Measurements from ENCODE around the gene SOS1. TPM values are rescaled to one million over a fixed set of nuclear protein-coding genes. Genes with fewer than 3 reads are reported as not detected.

The SOS1 gene
- total and polyA plus RNA-seq, 4 donors: 4.2 to 16.4 (median 7.2) TPM

GRCh38 chr2:39039072-39039471, 81.8 kb downstream of the SOS1 start (continued):
- TF ChIP-seq RAD21 (IDR thresholded peaks at IDR 0.05): no peak
- TF ChIP-seq HNF4G (IDR thresholded peaks at IDR 0.05): no peak
- TF ChIP-seq JUND (IDR thresholded peaks at IDR 0.05): no peak
- no peak for TF ChIP-seq FOXA2 (IDR thresholded peaks at IDR 0.05)

- Histone ChIP-seq H3K4me1 (ENCODE audit: control insufficient read depth in 4 of 4, insufficient read depth in 4 of 4, low read length in 3 of 4) (no peaks in the 10 kb centered on the region), H3K9me3 (ENCODE audit: control insufficient read depth in 4 of 4, low read length in 3 of 4) (no peaks in the 10 kb centered on the region), H3K27ac (ENCODE audit: low read depth in 1 of 2, low read length in 2 of 2) (no peak overlapping the region), H3K36me3 (ENCODE audit: control insufficient read depth in 4 of 4, insufficient read depth in 3 of 4, low read depth in 1 of 4, low read length in 3 of 4) (peaks cover 0 to 10% (median 7%) of the 10 kb centered on the region in 4 donors), H3K27me3 (ENCODE audit: control insufficient read depth in 4 of 4, insufficient read depth in 4 of 4, low read length in 3 of 4) (no peaks in the 10 kb centered on the region), H3K9ac (ENCODE audit: low read depth in 1 of 2, low read length in 2 of 2) (no peak overlapping the region), H3K4me3 (ENCODE audit: low read depth in 1 of 3, low read length in 3 of 3) (no peak overlapping the region)
- no peak for TF ChIP-seq ATF3 (IDR thresholded peaks at IDR 0.05)
- no peak for TF ChIP-seq FOXA2 (IDR thresholded peaks at IDR 0.05)
- TF ChIP-seq NR2F2 (IDR thresholded peaks at IDR 0.05): no peak
- TF ChIP-seq RAD21 (IDR thresholded peaks at IDR 0.05): no peak
- no peak for TF ChIP-seq TAF1 (conservative IDR thresholded peaks at IDR 0.05)
- TF ChIP-seq GABPA (IDR thresholded peaks at IDR 0.05 in 1 of 2, conservative IDR thresholded peaks at IDR 0.05 in 1 of 2): no peak
- no peak for TF ChIP-seq SP1 (IDR thresholded peaks at IDR 0.05)
- no peak for TF ChIP-seq HNF4G (IDR thresholded peaks at IDR 0.05)
- TF ChIP-seq ZBTB33 (IDR thresholded peaks at IDR 0.05): no peak
- no peak for TF ChIP-seq EGR1 (IDR thresholded peaks at IDR 0.05; ENCODE audit: low read depth in 2 of 2)
- no peak for TF ChIP-seq YY1 (IDR thresholded peaks at IDR 0.05)
- no peak for TF ChIP-seq JUND (IDR thresholded peaks at IDR 0.05)
- no peak for TF ChIP-seq HNF4A (conservative IDR thresholded peaks at IDR 0.05)
- TF ChIP-seq MAX (IDR thresholded peaks at IDR 0.05): no peak
- no peak for TF ChIP-seq FOXA1 (IDR thresholded peaks at IDR 0.05)
- no peak for TF ChIP-seq CTCF (IDR thresholded peaks at IDR 0.05; ENCODE audit: low read depth, low read length, missing input control)
- no peak for DNase-seq (ENCODE audit: low spot score)
These were observed 86.9 kb downstream of the SOS1 start for GRCh38 chr2:39033980-39034379.

GRCh38 chr2:39027421-39027820, 93.4 kb downstream of the SOS1 start:
- Histone ChIP-seq H3K9ac (ENCODE audit: low read depth in 1 of 2, low read length in 2 of 2) (no peak overlapping the region), H3K27me3 (ENCODE audit: control insufficient read depth in 4 of 4, insufficient read depth in 4 of 4, low read length in 3 of 4) (no peaks in the 10 kb centered on the region), H3K4me1 (ENCODE audit: control insufficient read depth in 4 of 4, insufficient read depth in 4 of 4, low read length in 3 of 4) (no peaks in the 10 kb centered on the region), H3K9me3 (ENCODE audit: control insufficient read depth in 4 of 4, low read length in 3 of 4) (no peaks in the 10 kb centered on the region), H3K36me3 (ENCODE audit: control insufficient read depth in 4 of 4, insufficient read depth in 3 of 4, low read depth in 1 of 4, low read length in 3 of 4) (peaks cover 1 to 19% (median 6%) of the 10 kb centered on the region in 4 donors), H3K4me3 (ENCODE audit: low read depth in 1 of 3, low read length in 3 of 3) (no peak overlapping the region), H3K27ac (ENCODE audit: low read depth in 1 of 2, low read length in 2 of 2) (no peak overlapping the region)
- no peak for DNase-seq (ENCODE audit: low spot score)
- TF ChIP-seq ATF3 (IDR thresholded peaks at IDR 0.05) (no peak), FOXA2 (IDR thresholded peaks at IDR 0.05) (no peak), CTCF (IDR thresholded peaks at IDR 0.05; ENCODE audit: low read depth, low read length, missing input control) (no peak), RXRA (IDR thresholded peaks at IDR 0.05) (no peak), JUND (IDR thresholded peaks at IDR 0.05) (no peak), SP1 (IDR thresholded peaks at IDR 0.05) (no peak), YY1 (IDR thresholded peaks at IDR 0.05) (no peak), HNF4G (IDR thresholded peaks at IDR 0.05) (no peak), HNF4A (conservative IDR thresholded peaks at IDR 0.05) (no peak), TAF1 (conservative IDR thresholded peaks at IDR 0.05) (no peak), REST (IDR thresholded peaks at IDR 0.05) (no peak)
